K562 (cell line): ENCODE results near the gene IGF2R. TPM values are rescaled to one million over a fixed set of nuclear protein-coding genes. Genes with fewer than 3 reads are reported as not detected.
A peak's percentile ranks its signal among the peaks of the same experiment; 100 is the strongest.

Source experiments
- ATF7 ChIP-seq: fragments of 450-650 bp; IDR thresholded peaks from 2 replicates; pipeline ENCODE4 v1.7.1; 2014; ENCODE audit warnings: mild to moderate bottlenecking, moderate library complexity
- CREM ChIP-seq: IDR thresholded peaks from 2 replicates; pipeline ENCODE4 v1.6.1; 2014; ENCODE audit warnings: antibody characterized with exemption, low read depth
- CTCF ChIP-seq, 3 experiments: IDR thresholded peaks in 2 of 3; conservative IDR thresholded peaks in 1 of 3; 2 replicates each; pipeline ENCODE4 v1.5.1; 2011 to 2012; ENCODE audit warnings: low read length in 3 of 3, mild to moderate bottlenecking in 3 of 3, control low read depth in 2 of 3, improper control_type of control experiment in 1 of 3, inconsistent platforms in 1 of 3, low read depth in 1 of 3, mixed read lengths in 1 of 3, moderate library complexity in 1 of 3; ENCODE audit not compliant: insufficient read depth in 2 of 3
- GABPA ChIP-seq: fragments of 200-800 bp; sonication (Bioruptor generic); conservative IDR thresholded peaks from 2 replicates; pipeline ENCODE4 v1.6.1; 2016; ENCODE audit warnings: low read depth, missing genetic modification characterization, missing compliant biosample characterization
- PCBP2 ChIP-seq: fragments of 200-400 bp; formaldehyde crosslinking; IDR thresholded peaks from 2 replicates; pipeline ENCODE4 v1.6.1; 2018; ENCODE audit warnings: low read length, low read depth, mild to moderate bottlenecking, moderate library complexity; ENCODE audit not compliant: poor library complexity, severe bottlenecking
- POLR2A ChIP-seq: fragments of 450-650 bp; conservative IDR thresholded peaks from 2 replicates; pipeline ENCODE4 v1.6.1; 2016
- RCOR1 ChIP-seq, 2 experiments: IDR thresholded peaks; 2 replicates each; pipeline ENCODE4 v1.6.1; 2012; ENCODE audit warnings: low read depth in 2 of 2, low read length in 2 of 2, borderline replicate concordance in 1 of 2, improper control_type of control experiment in 1 of 2
- SMARCC2 ChIP-seq: fragments of 450-650 bp; IDR thresholded peaks from 2 replicates; pipeline ENCODE4 v1.6.1; 2017; ENCODE audit warnings: antibody characterized with exemption, moderate library complexity, mild to moderate bottlenecking, low read depth
- TFE3 ChIP-seq: fragments of 450-650 bp; formaldehyde crosslinking; IDR thresholded peaks from 2 replicates; pipeline ENCODE4 v1.4.0; 2020; ENCODE audit warnings: mild to moderate bottlenecking, mixed read lengths
- ZNF324 ChIP-seq: fragments of 250-450 bp; sonication (Bioruptor Pico); IDR thresholded peaks from 2 replicates; pipeline ENCODE4 v1.4.0; 2020; ENCODE audit warnings: mild to moderate bottlenecking
- polyA plus RNA-seq, 8 experiments: library from polyadenylated mRNA; depleted of rRNA in 4 of 8; stranded (reverse) in 5 of 8; unstranded in 3 of 8; fragments of >200 nt; fragmentation: Nextera tagmentation in 2 of 8; fragmentation: Illumina TruSeq in 1 of 8; extraction: Ambion mirVana in 2 of 8; extraction: Trizol in 1 of 8; gene quantifications; 2 replicates each; pipeline versions ENCODE4 v1.2.1 to v1.2.3, GENCODE V29; 2011 to 2014; ENCODE audit warnings: inconsistent platforms in 1 of 8, missing spikeins in 1 of 8
- total RNA-seq, 7 experiments: library from RNA; depleted of rRNA in 6 of 7; stranded (reverse); fragments of >200 nt in 6 of 7; fragmentation: Illumina TruSeq in 2 of 7; extraction: Trizol in 2 of 7; gene quantifications; 2 replicates each; pipeline versions ENCODE4 v1.2.1 to v1.2.3, GENCODE V29; 2011 to 2021; ENCODE audit warnings: low replicate concordance in 1 of 7
- TF ChIP-seq, protein P1 (sequence below): IDR thresholded peaks from 2 replicates; pipeline ENCODE4 v1.6.1; 2011; ENCODE audit warnings: borderline replicate concordance, low read depth, mild to moderate bottlenecking, moderate library complexity, low read length; ENCODE audit not compliant: insufficient read depth, poor library complexity, severe bottlenecking
- TF ChIP-seq, protein P2 (sequence below): fragments of 250-450 bp; sonication (Bioruptor Pico); IDR thresholded peaks from 2 replicates; pipeline ENCODE4 v1.9.0; 2021; ENCODE audit warnings: mild to moderate bottlenecking, inconsistent platforms
- TF ChIP-seq, protein P3 (sequence below): fragments of 450-650 bp; IDR thresholded peaks from 2 replicates; pipeline ENCODE4 v1.6.1; 2017; ENCODE audit warnings: antibody characterized with exemption, mild to moderate bottlenecking

IGF2R gene
- total and polyA plus RNA-seq, 9 of the 15 experiments (the other 6 are each of a cell fraction or from before 2014, with no cell fraction given), result 3.5 to 92.3 (median 34.5) TPM

- TF ChIP-seq TFE3 (CRISPR knock-in tag), result no peak
- no peak for TF ChIP-seq POLR2A
- peak; percentile 69; the same call in 1 of the 2 replicates for TF ChIP-seq SMARCC2
- TF ChIP-seq, protein P1, sequence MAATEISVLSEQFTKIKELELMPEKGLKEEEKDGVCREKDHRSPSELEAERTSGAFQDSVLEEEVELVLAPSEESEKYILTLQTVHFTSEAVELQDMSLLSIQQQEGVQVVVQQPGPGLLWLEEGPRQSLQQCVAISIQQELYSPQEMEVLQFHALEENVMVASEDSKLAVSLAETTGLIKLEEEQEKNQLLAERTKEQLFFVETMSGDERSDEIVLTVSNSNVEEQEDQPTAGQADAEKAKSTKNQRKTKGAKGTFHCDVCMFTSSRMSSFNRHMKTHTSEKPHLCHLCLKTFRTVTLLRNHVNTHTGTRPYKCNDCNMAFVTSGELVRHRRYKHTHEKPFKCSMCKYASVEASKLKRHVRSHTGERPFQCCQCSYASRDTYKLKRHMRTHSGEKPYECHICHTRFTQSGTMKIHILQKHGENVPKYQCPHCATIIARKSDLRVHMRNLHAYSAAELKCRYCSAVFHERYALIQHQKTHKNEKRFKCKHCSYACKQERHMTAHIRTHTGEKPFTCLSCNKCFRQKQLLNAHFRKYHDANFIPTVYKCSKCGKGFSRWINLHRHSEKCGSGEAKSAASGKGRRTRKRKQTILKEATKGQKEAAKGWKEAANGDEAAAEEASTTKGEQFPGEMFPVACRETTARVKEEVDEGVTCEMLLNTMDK, result no peak
- peak; percentile 68; the same call in 1 of the 2 replicates for TF ChIP-seq CREM
- TF ChIP-seq ZNF324 (CRISPR knock-in tag), result no peak
- TF ChIP-seq CTCF (IDR thresholded peaks at IDR 0.05 in 2 of 3, conservative IDR thresholded peaks at IDR 0.05 in 1 of 3; ENCODE audit: insufficient read depth in 2 of 3, low read depth in 1 of 3, low read length in 3 of 3), result no peak
- no peak for TF ChIP-seq PCBP2
- TF ChIP-seq, protein P2, sequence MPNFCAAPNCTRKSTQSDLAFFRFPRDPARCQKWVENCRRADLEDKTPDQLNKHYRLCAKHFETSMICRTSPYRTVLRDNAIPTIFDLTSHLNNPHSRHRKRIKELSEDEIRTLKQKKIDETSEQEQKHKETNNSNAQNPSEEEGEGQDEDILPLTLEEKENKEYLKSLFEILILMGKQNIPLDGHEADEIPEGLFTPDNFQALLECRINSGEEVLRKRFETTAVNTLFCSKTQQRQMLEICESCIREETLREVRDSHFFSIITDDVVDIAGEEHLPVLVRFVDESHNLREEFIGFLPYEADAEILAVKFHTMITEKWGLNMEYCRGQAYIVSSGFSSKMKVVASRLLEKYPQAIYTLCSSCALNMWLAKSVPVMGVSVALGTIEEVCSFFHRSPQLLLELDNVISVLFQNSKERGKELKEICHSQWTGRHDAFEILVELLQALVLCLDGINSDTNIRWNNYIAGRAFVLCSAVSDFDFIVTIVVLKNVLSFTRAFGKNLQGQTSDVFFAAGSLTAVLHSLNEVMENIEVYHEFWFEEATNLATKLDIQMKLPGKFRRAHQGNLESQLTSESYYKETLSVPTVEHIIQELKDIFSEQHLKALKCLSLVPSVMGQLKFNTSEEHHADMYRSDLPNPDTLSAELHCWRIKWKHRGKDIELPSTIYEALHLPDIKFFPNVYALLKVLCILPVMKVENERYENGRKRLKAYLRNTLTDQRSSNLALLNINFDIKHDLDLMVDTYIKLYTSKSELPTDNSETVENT, result no peak
- 0 out of 4 replicates have a peak, but pooled peaks of 1 of the 2 experiments have one; percentile 14 for TF ChIP-seq RCOR1 (IDR thresholded peaks at IDR 0.05; ENCODE audit: borderline replicate concordance in 1 of 2, low read depth in 2 of 2, low read length in 2 of 2)
- TF ChIP-seq, protein P3, sequence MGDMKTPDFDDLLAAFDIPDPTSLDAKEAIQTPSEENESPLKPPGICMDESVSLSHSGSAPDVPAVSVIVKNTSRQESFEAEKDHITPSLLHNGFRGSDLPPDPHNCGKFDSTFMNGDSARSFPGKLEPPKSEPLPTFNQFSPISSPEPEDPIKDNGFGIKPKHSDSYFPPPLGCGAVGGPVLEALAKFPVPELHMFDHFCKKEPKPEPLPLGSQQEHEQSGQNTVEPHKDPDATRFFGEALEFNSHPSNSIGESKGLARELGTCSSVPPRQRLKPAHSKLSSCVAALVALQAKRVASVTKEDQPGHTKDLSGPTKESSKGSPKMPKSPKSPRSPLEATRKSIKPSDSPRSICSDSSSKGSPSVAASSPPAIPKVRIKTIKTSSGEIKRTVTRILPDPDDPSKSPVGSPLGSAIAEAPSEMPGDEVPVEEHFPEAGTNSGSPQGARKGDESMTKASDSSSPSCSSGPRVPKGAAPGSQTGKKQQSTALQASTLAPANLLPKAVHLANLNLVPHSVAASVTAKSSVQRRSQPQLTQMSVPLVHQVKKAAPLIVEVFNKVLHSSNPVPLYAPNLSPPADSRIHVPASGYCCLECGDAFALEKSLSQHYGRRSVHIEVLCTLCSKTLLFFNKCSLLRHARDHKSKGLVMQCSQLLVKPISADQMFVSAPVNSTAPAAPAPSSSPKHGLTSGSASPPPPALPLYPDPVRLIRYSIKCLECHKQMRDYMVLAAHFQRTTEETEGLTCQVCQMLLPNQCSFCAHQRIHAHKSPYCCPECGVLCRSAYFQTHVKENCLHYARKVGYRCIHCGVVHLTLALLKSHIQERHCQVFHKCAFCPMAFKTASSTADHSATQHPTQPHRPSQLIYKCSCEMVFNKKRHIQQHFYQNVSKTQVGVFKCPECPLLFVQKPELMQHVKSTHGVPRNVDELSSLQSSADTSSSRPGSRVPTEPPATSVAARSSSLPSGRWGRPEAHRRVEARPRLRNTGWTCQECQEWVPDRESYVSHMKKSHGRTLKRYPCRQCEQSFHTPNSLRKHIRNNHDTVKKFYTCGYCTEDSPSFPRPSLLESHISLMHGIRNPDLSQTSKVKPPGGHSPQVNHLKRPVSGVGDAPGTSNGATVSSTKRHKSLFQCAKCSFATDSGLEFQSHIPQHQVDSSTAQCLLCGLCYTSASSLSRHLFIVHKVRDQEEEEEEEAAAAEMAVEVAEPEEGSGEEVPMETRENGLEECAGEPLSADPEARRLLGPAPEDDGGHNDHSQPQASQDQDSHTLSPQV, result no peak
- TF ChIP-seq ATF7, result peak; percentile 23; the same call in 1 of the 2 replicates
- no peak for TF ChIP-seq GABPA (tag)
Measured at GRCh38 chr6:159971341-159972178, 2.7 kb downstream of the IGF2R start (continued).
